ENCODE data around the gene SLC25A19. TPM values are rescaled to one million over a fixed set of nuclear protein-coding genes. Genes with fewer than 3 reads are reported as not detected.

Gene SLC25A19
- total and polyA plus RNA-seq, 2 experiments from 2014 or later, result 17.9 to 22.4 TPM

DNA sequence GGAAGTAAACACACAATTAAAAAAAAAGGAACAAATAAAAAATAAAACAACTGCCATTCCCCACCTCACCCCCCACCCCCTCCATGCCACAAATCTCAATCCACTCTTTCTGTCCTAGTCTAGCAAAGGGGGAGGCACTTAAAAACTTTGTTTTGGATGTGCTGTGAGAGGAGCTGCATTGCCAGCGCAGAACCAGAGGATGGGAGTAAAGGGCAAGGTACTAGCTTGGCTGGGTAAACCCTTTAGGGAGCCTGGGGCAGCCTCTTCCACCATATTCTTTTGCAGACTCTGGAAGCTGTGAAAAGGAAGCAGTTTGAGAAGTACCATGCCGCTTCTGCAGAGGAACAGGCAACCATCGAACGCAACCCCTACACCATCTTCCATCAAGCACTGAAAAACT, 26.2 kb downstream of the SLC25A19 start:
- Histone ChIP-seq H3K4me3 (peak overlapping the region; percentile 98), H3K4me1 (ENCODE audit: insufficient read depth) (peaks cover 13% of the 10 kb centered on the region), H3K27me3 (ENCODE audit: insufficient read depth) (no peaks in the 10 kb centered on the region), H3K79me2 (replicated peaks; ENCODE audit: insufficient read depth) (peaks cover 59% of the 10 kb centered on the region), H3F3A (replicated peaks; ENCODE audit: low read depth) (peaks cover 40% of the 10 kb centered on the region), H3K9me2 (ENCODE audit: insufficient read depth) (no peaks in the 10 kb centered on the region), H3K36me3 (ENCODE audit: insufficient read depth) (peaks cover 19% of the 10 kb centered on the region), H3K4me2 (peak overlapping the region; percentile 94), H2AFZ (no peak overlapping the region), H3K27ac (ENCODE audit: low read depth) (no peak overlapping the region), H4K20me1 (replicated peaks; ENCODE audit: insufficient read depth) (peaks cover 8% of the 10 kb centered on the region)
- DNase-seq (ENCODE audit: low spot score) (peak; percentile 37), ATAC-seq (no peak)
- H3K9me3 Mint-ChIP-seq, result no peaks in the 10 kb centered on the region
- peaks cover 51% of the 10 kb centered on the region; the same call in 2 of the 3 replicates for H3K36me3 Mint-ChIP-seq (ENCODE audit: low read depth)
- TF ChIP-seq CREB1 (CRISPR knock-in tag; IDR thresholded peaks at IDR 0.05; ENCODE audit: low read depth) (no peak), NANOG (IDR thresholded peaks at IDR 0.05; ENCODE audit: borderline replicate concordance) (no peak), ZNF114 (CRISPR knock-in tag; IDR thresholded peaks at IDR 0.05) (no peak), EZH2 (IDR thresholded peaks at IDR 0.05; ENCODE audit: low read depth, unreplicated experiment) (no peak), STAT1 (IDR thresholded peaks at IDR 0.05; ENCODE audit: unreplicated experiment) (no peak), ETS1 (IDR thresholded peaks at IDR 0.05) (no peak), POLR2AphosphoS5 (IDR thresholded peaks at IDR 0.05; ENCODE audit: low read depth) (no peak)
- TF ChIP-seq, protein P1, sequence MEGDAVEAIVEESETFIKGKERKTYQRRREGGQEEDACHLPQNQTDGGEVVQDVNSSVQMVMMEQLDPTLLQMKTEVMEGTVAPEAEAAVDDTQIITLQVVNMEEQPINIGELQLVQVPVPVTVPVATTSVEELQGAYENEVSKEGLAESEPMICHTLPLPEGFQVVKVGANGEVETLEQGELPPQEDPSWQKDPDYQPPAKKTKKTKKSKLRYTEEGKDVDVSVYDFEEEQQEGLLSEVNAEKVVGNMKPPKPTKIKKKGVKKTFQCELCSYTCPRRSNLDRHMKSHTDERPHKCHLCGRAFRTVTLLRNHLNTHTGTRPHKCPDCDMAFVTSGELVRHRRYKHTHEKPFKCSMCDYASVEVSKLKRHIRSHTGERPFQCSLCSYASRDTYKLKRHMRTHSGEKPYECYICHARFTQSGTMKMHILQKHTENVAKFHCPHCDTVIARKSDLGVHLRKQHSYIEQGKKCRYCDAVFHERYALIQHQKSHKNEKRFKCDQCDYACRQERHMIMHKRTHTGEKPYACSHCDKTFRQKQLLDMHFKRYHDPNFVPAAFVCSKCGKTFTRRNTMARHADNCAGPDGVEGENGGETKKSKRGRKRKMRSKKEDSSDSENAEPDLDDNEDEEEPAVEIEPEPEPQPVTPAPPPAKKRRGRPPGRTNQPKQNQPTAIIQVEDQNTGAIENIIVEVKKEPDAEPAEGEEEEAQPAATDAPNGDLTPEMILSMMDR (conservative IDR thresholded peaks at IDR 0.05; ENCODE audit: low read depth in 2 of 2), result peak; percentile 13 to 21; a peak in 1 of 4 replicates
- H3K27ac Mint-ChIP-seq, result no peak overlapping the region
- H3K4me3 Mint-ChIP-seq, result peak overlapping the region; percentile 91
- peaks cover 30% of the 10 kb centered on the region for H3K4me1 Mint-ChIP-seq
- H3K27me3 Mint-ChIP-seq (ENCODE audit: insufficient read depth, low read depth, poor library complexity), result peaks cover 3% of the 10 kb centered on the region

DNA sequence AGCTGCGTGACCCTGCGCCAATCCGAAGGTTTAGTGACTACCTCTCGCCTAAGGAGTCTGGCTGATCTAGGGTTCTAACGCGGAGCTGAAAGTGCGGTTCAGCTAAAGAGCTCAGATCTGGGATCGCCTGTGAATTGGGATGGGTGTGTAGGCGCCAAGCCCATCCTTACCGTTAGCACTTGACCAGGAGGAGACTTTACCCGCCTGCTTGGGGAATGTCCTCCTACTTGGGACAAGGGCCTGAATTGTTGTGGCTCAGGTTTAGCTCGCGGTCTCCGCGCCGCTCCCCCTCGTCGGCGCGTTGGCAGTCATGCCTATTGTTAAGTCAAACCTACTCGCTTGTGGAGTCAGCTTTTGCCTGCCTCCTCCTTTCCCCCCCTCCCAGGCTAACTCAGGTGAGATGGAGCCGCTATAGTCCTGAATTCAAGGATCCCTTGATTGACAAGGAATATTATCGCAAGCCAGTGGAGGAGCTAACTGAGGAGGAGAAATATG, 27.1 kb downstream of the SLC25A19 start:
- peak overlapping the region; percentile 91 for H3K4me3 Mint-ChIP-seq
- Histone ChIP-seq H3K27me3 (ENCODE audit: insufficient read depth) (no peaks in the 10 kb centered on the region), H3K36me3 (ENCODE audit: insufficient read depth) (peaks cover 19% of the 10 kb centered on the region), H3K4me1 (ENCODE audit: insufficient read depth) (peaks cover 9% of the 10 kb centered on the region), H3K79me2 (replicated peaks; ENCODE audit: insufficient read depth) (peaks cover 68% of the 10 kb centered on the region), H3K4me2 (peak overlapping the region; percentile 94), H3K4me3 (peak overlapping the region; percentile 98), H3K9me2 (ENCODE audit: insufficient read depth) (no peaks in the 10 kb centered on the region), H4K20me1 (replicated peaks; ENCODE audit: insufficient read depth) (peaks cover 8% of the 10 kb centered on the region), H2AFZ (peak overlapping the region; percentile 87), H3F3A (replicated peaks; ENCODE audit: low read depth) (peaks cover 34% of the 10 kb centered on the region), H3K27ac (ENCODE audit: low read depth) (peak overlapping the region; percentile 98)
- peak overlapping the region; percentile 100 for H3K27ac Mint-ChIP-seq
- peaks cover 23% of the 10 kb centered on the region for H3K4me1 Mint-ChIP-seq
- peak; percentile 43 for ATAC-seq
- peak; percentile 59 for DNase-seq (ENCODE audit: low spot score)
- peaks cover 47% of the 10 kb centered on the region; the same call in 2 of the 3 replicates for H3K36me3 Mint-ChIP-seq (ENCODE audit: low read depth)
- H3K27me3 Mint-ChIP-seq (ENCODE audit: insufficient read depth, low read depth, poor library complexity), result peaks cover 3% of the 10 kb centered on the region
- no peaks in the 10 kb centered on the region for H3K9me3 Mint-ChIP-seq
- TF ChIP-seq, protein P2, sequence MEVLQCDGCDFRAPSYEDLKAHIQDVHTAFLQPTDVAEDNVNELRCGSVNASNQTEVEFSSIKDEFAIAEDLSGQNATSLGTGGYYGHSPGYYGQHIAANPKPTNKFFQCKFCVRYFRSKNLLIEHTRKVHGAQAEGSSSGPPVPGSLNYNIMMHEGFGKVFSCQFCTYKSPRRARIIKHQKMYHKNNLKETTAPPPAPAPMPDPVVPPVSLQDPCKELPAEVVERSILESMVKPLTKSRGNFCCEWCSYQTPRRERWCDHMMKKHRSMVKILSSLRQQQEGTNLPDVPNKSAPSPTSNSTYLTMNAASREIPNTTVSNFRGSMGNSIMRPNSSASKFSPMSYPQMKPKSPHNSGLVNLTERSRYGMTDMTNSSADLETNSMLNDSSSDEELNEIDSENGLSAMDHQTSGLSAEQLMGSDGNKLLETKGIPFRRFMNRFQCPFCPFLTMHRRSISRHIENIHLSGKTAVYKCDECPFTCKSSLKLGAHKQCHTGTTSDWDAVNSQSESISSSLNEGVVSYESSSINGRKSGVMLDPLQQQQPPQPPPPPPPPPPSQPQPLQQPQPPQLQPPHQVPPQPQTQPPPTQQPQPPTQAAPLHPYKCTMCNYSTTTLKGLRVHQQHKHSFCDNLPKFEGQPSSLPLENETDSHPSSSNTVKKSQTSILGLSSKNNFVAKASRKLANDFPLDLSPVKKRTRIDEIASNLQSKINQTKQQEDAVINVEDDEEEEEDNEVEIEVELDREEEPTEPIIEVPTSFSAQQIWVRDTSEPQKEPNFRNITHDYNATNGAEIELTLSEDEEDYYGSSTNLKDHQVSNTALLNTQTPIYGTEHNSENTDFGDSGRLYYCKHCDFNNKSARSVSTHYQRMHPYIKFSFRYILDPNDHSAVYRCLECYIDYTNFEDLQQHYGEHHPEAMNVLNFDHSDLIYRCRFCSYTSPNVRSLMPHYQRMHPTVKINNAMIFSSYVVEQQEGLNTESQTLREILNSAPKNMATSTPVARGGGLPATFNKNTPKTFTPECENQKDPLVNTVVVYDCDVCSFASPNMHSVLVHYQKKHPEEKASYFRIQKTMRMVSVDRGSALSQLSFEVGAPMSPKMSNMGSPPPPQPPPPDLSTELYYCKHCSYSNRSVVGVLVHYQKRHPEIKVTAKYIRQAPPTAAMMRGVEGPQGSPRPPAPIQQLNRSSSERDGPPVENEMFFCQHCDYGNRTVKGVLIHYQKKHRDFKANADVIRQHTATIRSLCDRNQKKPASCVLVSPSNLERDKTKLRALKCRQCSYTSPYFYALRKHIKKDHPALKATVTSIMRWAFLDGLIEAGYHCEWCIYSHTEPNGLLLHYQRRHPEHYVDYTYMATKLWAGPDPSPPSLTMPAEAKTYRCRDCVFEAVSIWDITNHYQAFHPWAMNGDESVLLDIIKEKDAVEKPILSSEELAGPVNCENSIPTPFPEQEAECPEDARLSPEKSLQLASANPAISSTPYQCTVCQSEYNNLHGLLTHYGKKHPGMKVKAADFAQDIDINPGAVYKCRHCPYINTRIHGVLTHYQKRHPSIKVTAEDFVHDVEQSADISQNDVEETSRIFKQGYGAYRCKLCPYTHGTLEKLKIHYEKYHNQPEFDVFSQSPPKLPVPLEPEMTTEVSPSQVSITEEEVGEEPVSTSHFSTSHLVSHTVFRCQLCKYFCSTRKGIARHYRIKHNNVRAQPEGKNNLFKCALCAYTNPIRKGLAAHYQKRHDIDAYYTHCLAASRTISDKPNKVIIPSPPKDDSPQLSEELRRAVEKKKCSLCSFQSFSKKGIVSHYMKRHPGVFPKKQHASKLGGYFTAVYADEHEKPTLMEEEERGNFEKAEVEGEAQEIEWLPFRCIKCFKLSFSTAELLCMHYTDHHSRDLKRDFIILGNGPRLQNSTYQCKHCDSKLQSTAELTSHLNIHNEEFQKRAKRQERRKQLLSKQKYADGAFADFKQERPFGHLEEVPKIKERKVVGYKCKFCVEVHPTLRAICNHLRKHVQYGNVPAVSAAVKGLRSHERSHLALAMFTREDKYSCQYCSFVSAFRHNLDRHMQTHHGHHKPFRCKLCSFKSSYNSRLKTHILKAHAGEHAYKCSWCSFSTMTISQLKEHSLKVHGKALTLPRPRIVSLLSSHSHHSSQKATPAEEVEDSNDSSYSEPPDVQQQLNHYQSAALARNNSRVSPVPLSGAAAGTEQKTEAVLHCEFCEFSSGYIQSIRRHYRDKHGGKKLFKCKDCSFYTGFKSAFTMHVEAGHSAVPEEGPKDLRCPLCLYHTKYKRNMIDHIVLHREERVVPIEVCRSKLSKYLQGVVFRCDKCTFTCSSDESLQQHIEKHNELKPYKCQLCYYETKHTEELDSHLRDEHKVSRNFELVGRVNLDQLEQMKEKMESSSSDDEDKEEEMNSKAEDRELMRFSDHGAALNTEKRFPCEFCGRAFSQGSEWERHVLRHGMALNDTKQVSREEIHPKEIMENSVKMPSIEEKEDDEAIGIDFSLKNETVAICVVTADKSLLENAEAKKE (CRISPR knock-in tag; IDR thresholded peaks at IDR 0.05), result no peak
- TF ChIP-seq, protein P1 (conservative IDR thresholded peaks at IDR 0.05; ENCODE audit: low read depth in 2 of 2), result no peak

All from GM23338 (cell line).